ENCODE data around the gene ANKS6.

DNA sequence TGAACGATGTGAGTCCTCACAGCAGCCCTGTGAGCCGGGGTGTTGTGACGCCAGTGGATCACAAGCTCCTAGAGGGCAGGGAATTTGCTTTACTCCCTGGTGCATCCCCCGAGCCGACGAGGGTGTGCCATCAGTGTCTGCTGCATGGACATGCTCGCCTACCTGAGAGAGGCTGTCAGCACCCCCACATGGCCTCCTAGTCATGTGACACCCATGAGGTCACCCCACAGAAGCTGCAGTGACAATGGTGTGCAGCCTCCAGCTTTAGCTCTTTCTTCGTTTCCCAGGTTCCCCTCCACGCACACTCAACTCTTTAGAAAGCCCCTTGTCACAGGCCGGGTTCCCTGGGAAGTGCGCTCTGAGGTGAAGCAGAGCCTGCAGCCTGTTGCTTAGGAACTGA is 67.9 kb downstream of the ANKS6 start:
- TF ChIP-seq CEBPB (IDR thresholded peaks at IDR 0.05; ENCODE audit: borderline replicate concordance in 1 of 2, low read depth in 2 of 2, low read length in 2 of 2) (no peak), MTA2 (IDR thresholded peaks at IDR 0.05; ENCODE audit: low read depth) (no peak)
